SK-N-SH (cell line): Measurements from ENCODE around the gene LYRM2. TPM values are rescaled to one million over a fixed set of nuclear protein-coding genes. Genes with fewer than 3 reads are reported as not detected.

Experiments
- CTCF ChIA-PET: fragments of 300-600, 350-600 bp; formaldehyde crosslinking; extraction: SDS; loops from one replicate; lab custom pipeline; 2021; lab: Yijun Ruan, JAX
- POLR2A ChIA-PET: fragments of 350-600 bp; sonication (Branson Sonifier 250); formaldehyde crosslinking; extraction: SDS; loops from one replicate; lab custom pipeline; 2020; ENCODE audit warnings: antibody characterized with exemption, inconsistent platforms; lab: Yijun Ruan, JAX
- DNase-seq: peaks from one replicate; pipeline ENCODE4 v3.0.0; 2012
- H2AFZ ChIP-seq: fragments of 200-600 bp; sonication (generic); 2 replicates; pipeline ENCODE4 v1.8.1; 2016; ENCODE audit warnings: antibody characterized with exemption, mild to moderate bottlenecking, low read depth
- H3F3A ChIP-seq: fragments of 200-600 bp; sonication (generic); replicated peaks from 2 replicates; pipeline ENCODE3; 2016; ENCODE audit warnings: antibody characterized with exemption, mild to moderate bottlenecking; ENCODE audit not compliant: insufficient read depth
- H3K27ac ChIP-seq, 2 experiments: fragments of 200-500 bp in 1 of 2; fragments of 200-600 bp in 1 of 2; sonication (Bioruptor generic) in 1 of 2; sonication (generic), shearing (Covaris generic) in 1 of 2; 2 replicates each; pipeline versions ENCODE4 v1.5.1 to v1.6.1; 2014 to 2016; ENCODE audit warnings: low read depth in 2 of 2, inconsistent platforms in 1 of 2, low read length in 1 of 2, mild to moderate bottlenecking in 1 of 2, mixed read lengths in 1 of 2
- H3K27me3 ChIP-seq: fragments of 200-600 bp; sonication (generic), shearing (Covaris generic); 2 replicates; pipeline ENCODE4 v1.6.1; 2016; ENCODE audit warnings: mixed run types; ENCODE audit not compliant: insufficient read depth
- H3K36me3 ChIP-seq, 2 experiments: fragments of 200-500 bp in 1 of 2; fragments of 200-600 bp in 1 of 2; sonication (Bioruptor generic) in 1 of 2; sonication (generic) in 1 of 2; replicated peaks in 1 of 2; 2 replicates each; pipeline versions ENCODE3 to v1.5.1; 2014 to 2016; ENCODE audit warnings: low read length in 1 of 2, mild to moderate bottlenecking in 1 of 2; ENCODE audit not compliant: insufficient read depth in 2 of 2, control insufficient read depth in 1 of 2
- H3K4me1 ChIP-seq, 2 experiments: fragments of 200-500 bp in 1 of 2; fragments of 200-600 bp in 1 of 2; sonication (Bioruptor generic) in 1 of 2; sonication (generic), shearing (Covaris generic) in 1 of 2; 2 replicates each; pipeline versions ENCODE4 v1.5.1 to v1.6.1; 2014 to 2016; ENCODE audit warnings: low read depth in 1 of 2, low read length in 1 of 2, mixed run types in 1 of 2; ENCODE audit not compliant: insufficient read depth in 2 of 2, control insufficient read depth in 1 of 2
- H3K4me2 ChIP-seq: fragments of 200-600 bp; sonication (generic), shearing (Covaris generic); 2 replicates; pipeline ENCODE4 v1.6.1; 2017; ENCODE audit warnings: mixed run types
- H3K4me3 ChIP-seq, 2 experiments: fragments of 200-500 bp in 1 of 2; fragments of 200-600 bp in 1 of 2; sonication (Bioruptor generic) in 1 of 2; sonication (generic), shearing (Covaris generic) in 1 of 2; 2 replicates each; pipeline versions ENCODE4 v1.5.1 to v1.8.1; 2014 to 2016; ENCODE audit warnings: low read depth in 2 of 2, inconsistent platforms in 1 of 2, low read length in 1 of 2, mild to moderate bottlenecking in 1 of 2, mixed read lengths in 1 of 2, moderate library complexity in 1 of 2
- H3K79me2 ChIP-seq: fragments of 200-600 bp; sonication (generic); 2 replicates; pipeline ENCODE4 v1.8.1; 2017; ENCODE audit warnings: mild to moderate bottlenecking; ENCODE audit not compliant: insufficient read depth
- H3K9ac ChIP-seq: fragments of 200-600 bp; sonication (generic); 2 replicates; pipeline ENCODE4 v1.6.1; 2017; ENCODE audit warnings: mixed run types
- H3K9me2 ChIP-seq: fragments of 200-600 bp; sonication (generic); 2 replicates; pipeline ENCODE4 v1.6.1; 2017; ENCODE audit warnings: mixed run types
- H3K9me3 ChIP-seq: fragments of 200-600 bp; sonication (generic); 2 replicates; pipeline ENCODE4 v1.6.1; 2017; ENCODE audit warnings: mixed run types, mild to moderate bottlenecking, moderate library complexity
- H4K20me1 ChIP-seq: fragments of 200-600 bp; sonication (generic); 2 replicates; pipeline ENCODE4 v1.6.1; 2017; ENCODE audit warnings: mild to moderate bottlenecking, mixed run types; ENCODE audit not compliant: insufficient read depth
- ELF1 ChIP-seq: IDR thresholded peaks from 2 replicates; pipeline ENCODE4 v1.4.0; 2012
- EP300 ChIP-seq, 2 experiments: IDR thresholded peaks; 2 replicates each; pipeline versions ENCODE4 v1.4.0 to v1.6.1; 2012; ENCODE audit warnings: borderline replicate concordance in 1 of 2, low read depth in 1 of 2, low read length in 1 of 2
- EZH2phosphoT487 ChIP-seq: fragments of 200-600 bp; sonication (generic); IDR thresholded peaks from 2 replicates; pipeline ENCODE4 v1.6.1; 2017; ENCODE audit warnings: low read depth, mixed run types, mild to moderate bottlenecking, antibody characterized with exemption, moderate library complexity, borderline replicate concordance
- FOSL2 ChIP-seq: IDR thresholded peaks from 2 replicates; pipeline ENCODE4 v1.4.0; 2012; ENCODE audit warnings: low read depth, mild to moderate bottlenecking, moderate library complexity, borderline replicate concordance
- FOXJ3 ChIP-seq: sonication (generic); formaldehyde crosslinking; IDR thresholded peaks from 2 replicates; pipeline ENCODE4 v1.5.1; 2020; ENCODE audit warnings: mild to moderate bottlenecking, missing genetic modification reagents
- GABPA ChIP-seq: IDR thresholded peaks from 2 replicates; pipeline ENCODE4 v1.4.0; 2012; ENCODE audit warnings: low read depth, mild to moderate bottlenecking
- GATA2 ChIP-seq: sonication (generic); formaldehyde crosslinking; IDR thresholded peaks from 2 replicates; pipeline ENCODE4 v1.5.0; 2020; ENCODE audit warnings: mild to moderate bottlenecking, missing genetic modification reagents
- JUND ChIP-seq: IDR thresholded peaks from 2 replicates; pipeline ENCODE4 v1.4.0; 2012
- MEF2A ChIP-seq: IDR thresholded peaks from 2 replicates; pipeline ENCODE4 v1.4.0; 2012; ENCODE audit warnings: low read depth, borderline replicate concordance
- MXI1 ChIP-seq: IDR thresholded peaks from 2 replicates; pipeline ENCODE4 v1.6.1; 2012; ENCODE audit warnings: mild to moderate bottlenecking, low read depth, low read length, improper control_type of control experiment
- NRF1 ChIP-seq: IDR thresholded peaks from 2 replicates; pipeline ENCODE4 v1.6.1; 2012; ENCODE audit warnings: low read depth, mild to moderate bottlenecking, low read length
- POLR2AphosphoS5 ChIP-seq: IDR thresholded peaks from 2 replicates; pipeline ENCODE4 v1.6.1; 2012; ENCODE audit warnings: low read depth, low read length
- RAD21 ChIP-seq: IDR thresholded peaks from 2 replicates; pipeline ENCODE4 v1.6.1; 2012; ENCODE audit warnings: mild to moderate bottlenecking, low read length
- RCOR1 ChIP-seq: fragments of 150-350 bp; IDR thresholded peaks from 2 replicates; pipeline ENCODE4 v1.6.1; 2017; ENCODE audit warnings: antibody characterized with exemption, low read length
- RFX5 ChIP-seq: IDR thresholded peaks from 2 replicates; pipeline ENCODE4 v1.6.1; 2012; ENCODE audit warnings: mild to moderate bottlenecking, improper control_type of control experiment, low read length
- RXRA ChIP-seq: IDR thresholded peaks from 2 replicates; pipeline ENCODE4 v1.4.0; 2012; ENCODE audit warnings: low read depth, mild to moderate bottlenecking, borderline replicate concordance
- SIN3A ChIP-seq: IDR thresholded peaks from 2 replicates; pipeline ENCODE4 v1.6.1; 2012; ENCODE audit warnings: low read depth, mild to moderate bottlenecking, low read length, moderate library complexity, borderline replicate concordance
- TAF1 ChIP-seq: IDR thresholded peaks from 2 replicates; pipeline ENCODE4 v1.6.1; 2012; ENCODE audit warnings: low read depth, mild to moderate bottlenecking, low read length, moderate library complexity, borderline replicate concordance
- TCF12 ChIP-seq: IDR thresholded peaks from 2 replicates; pipeline ENCODE4 v1.4.0; 2012
- TEAD4 ChIP-seq: IDR thresholded peaks from 2 replicates; pipeline ENCODE4 v1.4.0; 2012; ENCODE audit warnings: mild to moderate bottlenecking, borderline replicate concordance; ENCODE audit not compliant: insufficient read depth
- WGBS: methylation state at CpG from one replicate; pipeline ENCODE4 v1.1.6; 2017; ENCODE audit warnings: low lambda C conversion rate; 5-methylcytosine and 5-hydroxymethylcytosine counted together
- polyA plus RNA-seq, 3 experiments: library from polyadenylated mRNA; depleted of rRNA; stranded (reverse); fragments of >200 nt; gene quantifications; 2 replicates each; pipeline ENCODE4 v1.2.3, GENCODE V29; 2012
- TF ChIP-seq, protein P1 (sequence below): IDR thresholded peaks from 2 replicates; pipeline ENCODE4 v1.4.0; 2012; ENCODE audit warnings: low read depth
- TF ChIP-seq, protein P2 (sequence below): IDR thresholded peaks from 2 replicates; pipeline ENCODE4 v1.4.0; 2012; ENCODE audit warnings: low read depth, borderline replicate concordance
- TF ChIP-seq, protein P3 (sequence below): fragments of 200-600 bp; sonication (generic); IDR thresholded peaks from 2 replicates; pipeline ENCODE4 v1.6.1; 2017; ENCODE audit warnings: antibody characterized with exemption, mild to moderate bottlenecking, moderate library complexity
- TF ChIP-seq, protein P4 (sequence below): IDR thresholded peaks from 2 replicates; pipeline ENCODE4; 2012

Gene LYRM2
- polyA plus RNA-seq, 1 of the 3 experiments (the other 2 are of a cell fraction), result 14.5 TPM

DNA sequence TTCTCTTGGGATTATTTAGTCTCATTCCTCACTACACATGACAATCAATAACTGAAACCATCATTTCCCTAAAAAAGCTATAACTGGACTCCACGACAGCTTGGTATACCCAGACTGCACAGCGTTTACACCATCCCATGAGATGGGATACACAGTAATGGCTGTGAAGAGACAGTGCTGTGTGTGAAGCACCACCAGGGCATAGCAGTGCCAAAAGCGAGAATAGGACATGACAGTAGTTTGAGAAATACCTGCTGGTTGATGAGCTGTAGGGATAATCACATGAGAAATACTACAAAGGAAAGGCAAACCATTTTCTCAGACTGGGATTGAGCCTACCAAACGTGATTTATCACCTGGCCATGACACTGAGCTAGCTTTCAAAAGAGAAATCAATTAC, 22.4 kb upstream of the LYRM2 start:
- no peaks in the 10 kb centered on the region for H3K79me2 ChIP-seq
- no peak overlapping the region for H3K27ac ChIP-seq
- no peaks in the 10 kb centered on the region for H3K27me3 ChIP-seq
- peaks cover 5% of the 10 kb centered on the region for H3F3A ChIP-seq
- 92% methylated on average over 4 of the region's 4 CpGs for WGBS
- peaks cover 33 to 68% of the 10 kb centered on the region in 2 experiments for H3K36me3 ChIP-seq
- ChIA-PET POLR2A (no interaction called here), CTCF (no interaction called here)
- H3K9me2 ChIP-seq, result no peaks in the 10 kb centered on the region
- TF ChIP-seq ELF1, result no peak
- TF ChIP-seq, protein P1, sequence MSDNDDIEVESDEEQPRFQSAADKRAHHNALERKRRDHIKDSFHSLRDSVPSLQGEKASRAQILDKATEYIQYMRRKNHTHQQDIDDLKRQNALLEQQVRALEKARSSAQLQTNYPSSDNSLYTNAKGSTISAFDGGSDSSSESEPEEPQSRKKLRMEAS, result no peak
- TF ChIP-seq POLR2AphosphoS5, result no peak
- TF ChIP-seq MEF2A, result no peak
- TF ChIP-seq RCOR1, result no peak
- no peak overlapping the region for H3K4me2 ChIP-seq
- H3K4me1 ChIP-seq, result no peaks in the 10 kb centered on the region
- no peak overlapping the region for H3K9ac ChIP-seq
- H3K4me3 ChIP-seq, result no peak overlapping the region
- no peak overlapping the region for H2AFZ ChIP-seq
- H3K9me3 ChIP-seq, result no peaks in the 10 kb centered on the region
- DNase-seq, result no peak
- H4K20me1 ChIP-seq, result no peaks in the 10 kb centered on the region

DNA sequence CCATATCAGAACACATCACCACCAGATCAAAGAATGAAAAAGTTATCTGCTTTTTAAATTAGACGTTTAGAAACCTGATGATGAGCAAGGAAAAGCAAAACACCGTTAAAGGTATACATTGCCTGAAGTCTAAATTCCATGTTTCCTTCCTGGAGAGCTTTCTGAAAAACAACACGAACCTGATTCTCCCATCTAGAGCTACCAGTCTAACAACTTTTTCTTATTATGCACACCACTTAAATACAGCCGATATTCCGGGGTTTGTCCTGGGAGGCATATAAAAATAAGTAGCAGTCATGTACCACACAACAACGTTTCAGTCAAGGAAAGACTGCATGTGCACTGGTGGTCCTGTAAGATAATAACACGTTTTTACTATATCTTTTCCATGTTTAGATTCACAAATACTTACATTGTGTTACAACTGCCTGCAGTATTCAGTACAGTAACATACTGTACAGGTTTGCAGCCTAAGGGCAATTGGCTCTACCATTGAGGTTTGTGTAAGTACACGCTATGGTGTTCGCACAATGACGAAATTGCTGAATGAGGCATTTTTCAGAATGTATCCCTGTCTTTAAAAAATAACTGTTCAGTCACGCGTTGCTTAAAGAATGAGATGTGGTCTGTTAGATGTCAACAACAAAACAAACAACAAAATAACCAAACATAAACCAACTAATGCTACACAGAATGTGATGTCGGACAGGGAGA, 19.1 kb upstream of the LYRM2 start:
- Histone ChIP-seq H3K9me3 (no peaks in the 10 kb centered on the region), H3K9me2 (no peaks in the 10 kb centered on the region), H3K4me3 (no peak overlapping the region), H3K9ac (no peak overlapping the region), H3K27ac (no peak overlapping the region), H3K4me1 (no peaks in the 10 kb centered on the region), H3F3A (no peaks in the 10 kb centered on the region)
- no peak for DNase-seq
- CTCF ChIA-PET, result no interaction called here
- TF ChIP-seq FOXJ3 (CRISPR knock-in tag) (no peak), NRF1 (no peak), JUND (no peak), RFX5 (no peak), TAF1 (no peak), EZH2phosphoT487 (no peak), TCF12 (no peak), MXI1 (no peak), TEAD4 (no peak), GABPA (no peak), FOSL2 (no peak), SIN3A (no peak), MEF2A (no peak), GATA2 (CRISPR knock-in tag) (no peak), EP300 (IDR thresholded peaks at IDR 0.05; ENCODE audit: borderline replicate concordance in 1 of 2, low read depth in 1 of 2, low read length in 1 of 2) (no peak), RXRA (no peak), RAD21 (no peak)
- TF ChIP-seq, protein P2, sequence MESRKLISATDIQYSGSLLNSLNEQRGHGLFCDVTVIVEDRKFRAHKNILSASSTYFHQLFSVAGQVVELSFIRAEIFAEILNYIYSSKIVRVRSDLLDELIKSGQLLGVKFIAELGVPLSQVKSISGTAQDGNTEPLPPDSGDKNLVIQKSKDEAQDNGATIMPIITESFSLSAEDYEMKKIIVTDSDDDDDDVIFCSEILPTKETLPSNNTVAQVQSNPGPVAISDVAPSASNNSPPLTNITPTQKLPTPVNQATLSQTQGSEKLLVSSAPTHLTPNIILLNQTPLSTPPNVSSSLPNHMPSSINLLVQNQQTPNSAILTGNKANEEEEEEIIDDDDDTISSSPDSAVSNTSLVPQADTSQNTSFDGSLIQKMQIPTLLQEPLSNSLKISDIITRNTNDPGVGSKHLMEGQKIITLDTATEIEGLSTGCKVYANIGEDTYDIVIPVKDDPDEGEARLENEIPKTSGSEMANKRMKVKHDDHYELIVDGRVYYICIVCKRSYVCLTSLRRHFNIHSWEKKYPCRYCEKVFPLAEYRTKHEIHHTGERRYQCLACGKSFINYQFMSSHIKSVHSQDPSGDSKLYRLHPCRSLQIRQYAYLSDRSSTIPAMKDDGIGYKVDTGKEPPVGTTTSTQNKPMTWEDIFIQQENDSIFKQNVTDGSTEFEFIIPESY, result no peak
- TF ChIP-seq, protein P3, sequence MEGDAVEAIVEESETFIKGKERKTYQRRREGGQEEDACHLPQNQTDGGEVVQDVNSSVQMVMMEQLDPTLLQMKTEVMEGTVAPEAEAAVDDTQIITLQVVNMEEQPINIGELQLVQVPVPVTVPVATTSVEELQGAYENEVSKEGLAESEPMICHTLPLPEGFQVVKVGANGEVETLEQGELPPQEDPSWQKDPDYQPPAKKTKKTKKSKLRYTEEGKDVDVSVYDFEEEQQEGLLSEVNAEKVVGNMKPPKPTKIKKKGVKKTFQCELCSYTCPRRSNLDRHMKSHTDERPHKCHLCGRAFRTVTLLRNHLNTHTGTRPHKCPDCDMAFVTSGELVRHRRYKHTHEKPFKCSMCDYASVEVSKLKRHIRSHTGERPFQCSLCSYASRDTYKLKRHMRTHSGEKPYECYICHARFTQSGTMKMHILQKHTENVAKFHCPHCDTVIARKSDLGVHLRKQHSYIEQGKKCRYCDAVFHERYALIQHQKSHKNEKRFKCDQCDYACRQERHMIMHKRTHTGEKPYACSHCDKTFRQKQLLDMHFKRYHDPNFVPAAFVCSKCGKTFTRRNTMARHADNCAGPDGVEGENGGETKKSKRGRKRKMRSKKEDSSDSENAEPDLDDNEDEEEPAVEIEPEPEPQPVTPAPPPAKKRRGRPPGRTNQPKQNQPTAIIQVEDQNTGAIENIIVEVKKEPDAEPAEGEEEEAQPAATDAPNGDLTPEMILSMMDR, result no peak
- TF ChIP-seq, protein P4, sequence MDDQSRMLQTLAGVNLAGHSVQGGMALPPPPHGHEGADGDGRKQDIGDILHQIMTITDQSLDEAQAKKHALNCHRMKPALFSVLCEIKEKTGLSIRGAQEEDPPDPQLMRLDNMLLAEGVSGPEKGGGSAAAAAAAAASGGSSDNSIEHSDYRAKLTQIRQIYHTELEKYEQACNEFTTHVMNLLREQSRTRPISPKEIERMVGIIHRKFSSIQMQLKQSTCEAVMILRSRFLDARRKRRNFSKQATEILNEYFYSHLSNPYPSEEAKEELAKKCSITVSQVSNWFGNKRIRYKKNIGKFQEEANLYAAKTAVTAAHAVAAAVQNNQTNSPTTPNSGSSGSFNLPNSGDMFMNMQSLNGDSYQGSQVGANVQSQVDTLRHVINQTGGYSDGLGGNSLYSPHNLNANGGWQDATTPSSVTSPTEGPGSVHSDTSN, result no peak
- TF ChIP-seq, all 33 proteins: peak for 0
- peaks cover 40 to 85% of the 10 kb centered on the region in 2 experiments for H3K36me3 ChIP-seq
- H4K20me1 ChIP-seq, result no peaks in the 10 kb centered on the region
- POLR2A ChIA-PET, result no interaction called here
- H2AFZ ChIP-seq, result no peak overlapping the region
- WGBS, result 95% methylated on average over 13 of the region's 13 CpGs
- H3K4me2 ChIP-seq, result no peak overlapping the region
- no peaks in the 10 kb centered on the region for H3K27me3 ChIP-seq
- H3K79me2 ChIP-seq, result no peaks in the 10 kb centered on the region
